Smooth muscle cell (in vitro differentiated cells): ENCODE data around the gene LAMC3. TPM values are rescaled to one million over a fixed set of nuclear protein-coding genes. Genes with fewer than 3 reads are reported as not detected.

Experiments
- DNase-seq: peaks from one replicate; lab custom pipeline; 2025; ENCODE audit not compliant: unreplicated experiment; lab: John Stamatoyannopoulos, UW
- H2AFZ ChIP-seq: fragments of 200-600 bp; sonication (generic); 2 replicates; pipeline ENCODE4 v1.6.0; 2016; ENCODE audit warnings: antibody characterized with exemption, low read depth, mild to moderate bottlenecking
- H3F3A ChIP-seq: fragments of 200-600 bp; sonication (generic); 2 replicates; pipeline ENCODE4 v1.6.0; 2017; ENCODE audit warnings: antibody characterized with exemption, low read depth
- H3K27ac ChIP-seq: fragments of 200-600 bp; sonication (generic); 2 replicates; pipeline ENCODE4 v1.5.1; 2016; ENCODE audit warnings: low read depth, mild to moderate bottlenecking
- H3K27me3 ChIP-seq: fragments of 200-600 bp; sonication (generic); 2 replicates; pipeline ENCODE4 v1.6.1; 2016; ENCODE audit warnings: low read depth, mild to moderate bottlenecking
- H3K36me3 ChIP-seq: fragments of 200-600 bp; sonication (generic); 2 replicates; pipeline ENCODE4 v1.5.1; 2016; ENCODE audit warnings: low read depth
- H3K4me1 ChIP-seq: fragments of 200-600 bp; sonication (generic); 2 replicates; pipeline ENCODE4 v1.5.1; 2016; ENCODE audit warnings: low read depth
- H3K4me2 ChIP-seq: fragments of 200-600 bp; sonication (generic); 2 replicates; pipeline ENCODE4 v1.6.0; 2016; ENCODE audit warnings: mild to moderate bottlenecking
- H3K4me3 ChIP-seq: fragments of 200-600 bp; sonication (generic); 2 replicates; pipeline ENCODE4 v1.5.1; 2016; ENCODE audit warnings: mild to moderate bottlenecking
- H3K79me2 ChIP-seq: fragments of 200-600 bp; sonication (generic); 2 replicates; pipeline ENCODE4 v1.6.0; 2016; ENCODE audit warnings: low read depth, mild to moderate bottlenecking
- H3K9ac ChIP-seq: fragments of 200-600 bp; sonication (generic); 2 replicates; pipeline ENCODE4 v1.6.0; 2016; ENCODE audit warnings: low read depth
- H3K9me3 ChIP-seq: fragments of 200-600 bp; sonication (generic); replicated peaks from 2 replicates; pipeline ENCODE4 v1.5.1; 2016; ENCODE audit warnings: low read depth
- H4K20me1 ChIP-seq: fragments of 200-600 bp; sonication (generic); 2 replicates; pipeline ENCODE4 v1.6.0; 2016; ENCODE audit warnings: low read depth
- WGBS: methylation state at CpG from one replicate; pipeline ENCODE4 v1.1.7; 2016; ENCODE audit warnings: low lambda C conversion rate; 5-methylcytosine and 5-hydroxymethylcytosine counted together
- polyA plus RNA-seq: library from polyadenylated mRNA; unstranded; fragments of >200 nt; fragmentation: Nextera tagmentation; extraction: Ambion mirVana; gene quantifications from 2 replicates; pipeline ENCODE4 v1.2.1, GENCODE V29; 2016
- total RNA-seq: library from RNA; depleted of rRNA; stranded (reverse); fragments of >200 nt; gene quantifications from 2 replicates; pipeline ENCODE4 v1.2.3, GENCODE V29; 2014
- TF ChIP-seq, protein P1 (sequence below): fragments of 200-600 bp; sonication (generic); IDR thresholded peaks from 2 replicates; pipeline ENCODE4 v1.5.1; 2017; ENCODE audit warnings: borderline replicate concordance, mild to moderate bottlenecking, antibody characterized with exemption; ENCODE audit not compliant: insufficient read depth, poor library complexity, severe bottlenecking

Gene LAMC3
- total and polyA plus RNA-seq, 2 experiments from 2014 or later, result 21.3 to 72.0 TPM

- Histone ChIP-seq H3K9me3 (no peaks in the 10 kb centered on the region), H3K4me1 (peaks cover 7% of the 10 kb centered on the region), H4K20me1 (no peaks in the 10 kb centered on the region), H3K27me3 (no peaks in the 10 kb centered on the region), H3K36me3 (no peaks in the 10 kb centered on the region), H3K4me3 (no peak overlapping the region), H2AFZ (no peak overlapping the region), H3K4me2 (no peak overlapping the region), H3K9ac (no peak overlapping the region), H3K27ac (no peak overlapping the region), H3F3A (no peaks in the 10 kb centered on the region), H3K79me2 (no peaks in the 10 kb centered on the region)
- DNase-seq, result no peak
- WGBS, result 86% methylated on average over 20 of the region's 20 CpGs
- TF ChIP-seq, protein P1, sequence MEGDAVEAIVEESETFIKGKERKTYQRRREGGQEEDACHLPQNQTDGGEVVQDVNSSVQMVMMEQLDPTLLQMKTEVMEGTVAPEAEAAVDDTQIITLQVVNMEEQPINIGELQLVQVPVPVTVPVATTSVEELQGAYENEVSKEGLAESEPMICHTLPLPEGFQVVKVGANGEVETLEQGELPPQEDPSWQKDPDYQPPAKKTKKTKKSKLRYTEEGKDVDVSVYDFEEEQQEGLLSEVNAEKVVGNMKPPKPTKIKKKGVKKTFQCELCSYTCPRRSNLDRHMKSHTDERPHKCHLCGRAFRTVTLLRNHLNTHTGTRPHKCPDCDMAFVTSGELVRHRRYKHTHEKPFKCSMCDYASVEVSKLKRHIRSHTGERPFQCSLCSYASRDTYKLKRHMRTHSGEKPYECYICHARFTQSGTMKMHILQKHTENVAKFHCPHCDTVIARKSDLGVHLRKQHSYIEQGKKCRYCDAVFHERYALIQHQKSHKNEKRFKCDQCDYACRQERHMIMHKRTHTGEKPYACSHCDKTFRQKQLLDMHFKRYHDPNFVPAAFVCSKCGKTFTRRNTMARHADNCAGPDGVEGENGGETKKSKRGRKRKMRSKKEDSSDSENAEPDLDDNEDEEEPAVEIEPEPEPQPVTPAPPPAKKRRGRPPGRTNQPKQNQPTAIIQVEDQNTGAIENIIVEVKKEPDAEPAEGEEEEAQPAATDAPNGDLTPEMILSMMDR, result no peak
Measured at GRCh38 chr9:130991778-130992681, 16.9 kb upstream of the LAMC3 start.

DNA sequence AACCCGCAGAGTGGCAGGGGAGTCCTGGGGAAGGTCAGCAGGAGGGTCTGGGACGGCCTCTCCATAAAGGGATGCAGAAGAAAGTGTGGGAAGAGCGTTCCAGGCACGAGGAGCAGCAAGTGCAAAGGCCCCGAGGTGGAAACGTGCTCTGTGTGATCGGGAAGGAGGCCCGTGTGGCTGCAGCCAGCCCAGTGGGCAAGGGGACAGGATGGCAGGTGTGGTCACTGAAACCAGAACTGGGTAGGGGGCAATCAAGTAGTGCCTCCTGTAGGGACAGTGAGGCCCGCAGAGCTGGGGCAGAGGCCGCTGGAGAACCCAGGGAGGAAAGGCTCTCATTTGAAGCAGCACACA, 16.3 kb upstream of the LAMC3 start:
- no peak overlapping the region for H2AFZ ChIP-seq
- no peak overlapping the region for H3K27ac ChIP-seq
- no peak for DNase-seq
- H3K9ac ChIP-seq, result no peak overlapping the region
- no peaks in the 10 kb centered on the region for H3K36me3 ChIP-seq
- no peak overlapping the region for H3K4me2 ChIP-seq
- no peaks in the 10 kb centered on the region for H3K79me2 ChIP-seq
- 97% methylated on average over 10 of the region's 10 CpGs for WGBS
- H3K9me3 ChIP-seq, result no peaks in the 10 kb centered on the region
- no peak overlapping the region for H3K4me3 ChIP-seq
- peaks cover 7% of the 10 kb centered on the region for H3K4me1 ChIP-seq
- no peaks in the 10 kb centered on the region for H3K27me3 ChIP-seq
- H3F3A ChIP-seq, result no peaks in the 10 kb centered on the region
- H4K20me1 ChIP-seq, result no peaks in the 10 kb centered on the region
- TF ChIP-seq, protein P1, result no peak

DNA sequence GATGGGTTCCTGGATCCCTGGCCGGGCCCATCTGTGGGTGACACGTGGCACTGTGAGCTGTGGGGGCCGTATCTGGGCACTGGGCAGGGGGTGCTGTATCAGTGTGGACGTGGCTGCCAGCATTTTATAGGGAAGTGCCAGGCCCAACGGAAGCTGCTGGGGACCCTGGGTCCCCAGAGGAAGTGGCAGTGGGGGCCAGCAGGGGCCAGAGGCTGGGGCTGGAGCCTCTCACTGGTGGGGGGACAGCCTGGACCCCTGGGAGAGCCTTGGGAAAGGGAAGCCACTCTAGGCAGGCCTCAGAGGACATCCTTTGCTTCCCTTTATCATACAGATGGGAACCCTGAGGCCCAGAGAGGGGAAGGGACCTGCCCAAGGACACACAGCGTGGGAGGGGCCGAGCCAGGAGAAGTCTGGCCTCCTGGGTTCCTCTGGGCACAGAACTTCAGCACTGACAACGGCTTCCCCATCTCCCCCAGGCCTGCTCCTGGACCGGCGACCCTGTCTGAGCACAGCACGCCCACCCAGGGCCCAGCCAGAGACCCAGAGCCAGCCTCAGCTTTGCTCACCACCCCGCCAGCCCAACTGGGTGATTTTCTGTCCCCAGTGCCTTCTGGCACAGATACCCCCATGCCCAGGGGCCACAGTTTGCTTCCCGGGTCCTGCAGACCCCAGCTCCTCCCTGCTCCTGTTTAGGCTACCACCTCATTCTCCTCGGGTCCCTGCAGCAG, 15.5 kb upstream of the LAMC3 start:
- no peaks in the 10 kb centered on the region for H3F3A ChIP-seq
- no peak overlapping the region for H2AFZ ChIP-seq
- no peaks in the 10 kb centered on the region for H3K36me3 ChIP-seq
- H3K4me3 ChIP-seq, result no peak overlapping the region
- no peaks in the 10 kb centered on the region for H3K79me2 ChIP-seq
- WGBS, result 87% methylated on average over 14 of the region's 14 CpGs
- H4K20me1 ChIP-seq, result no peaks in the 10 kb centered on the region
- no peak overlapping the region for H3K4me2 ChIP-seq
- no peak overlapping the region for H3K9ac ChIP-seq
- H3K4me1 ChIP-seq, result peaks cover 7% of the 10 kb centered on the region
- H3K27me3 ChIP-seq, result no peaks in the 10 kb centered on the region
- TF ChIP-seq, protein P1, result no peak
- DNase-seq, result no peak
- no peaks in the 10 kb centered on the region for H3K9me3 ChIP-seq
- H3K27ac ChIP-seq, result no peak overlapping the region
